Loucy (cell line): ENCODE results near the gene KIAA0319L.

ENCODE experiments used
- CTCF ChIP-seq: fragments of 200-600 bp; sonication (generic); conservative IDR thresholded peaks from 2 replicates; pipeline ENCODE4 v1.5.1; 2014; ENCODE audit warnings: mild to moderate bottlenecking, antibody characterized with exemption, low read length
- EZH2phosphoT487 ChIP-seq: fragments of 200-600 bp; IDR thresholded peaks from 2 replicates; pipeline ENCODE4 v1.6.1; 2018; ENCODE audit warnings: antibody characterized with exemption, mild to moderate bottlenecking, moderate library complexity, borderline replicate concordance

DNA sequence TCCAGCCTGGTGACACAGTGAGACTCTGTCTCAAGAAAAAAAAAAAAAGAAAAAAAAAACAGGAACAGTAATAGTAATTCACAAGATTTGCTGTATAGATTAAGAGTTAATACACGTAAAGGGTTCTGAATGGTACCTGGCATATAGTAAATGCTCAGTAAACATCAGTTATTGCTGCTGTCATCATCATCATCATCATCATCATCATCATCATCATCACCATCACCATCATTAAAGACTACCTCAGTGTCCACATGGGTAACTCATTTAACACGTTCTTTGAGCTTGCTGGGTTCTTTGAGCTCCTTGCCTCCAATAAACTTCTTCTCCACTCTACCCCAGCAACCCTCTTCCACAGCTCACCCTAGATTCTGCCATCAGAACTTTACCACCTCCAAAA is 55.0 kb downstream of the KIAA0319L start:
- no peak for TF ChIP-seq CTCF
- TF ChIP-seq EZH2phosphoT487: no peak
